Mesendoderm (in vitro differentiated cells): Measurements from ENCODE around the gene DCDC2C.

ENCODE experiments used
- DNase-seq: peaks from one replicate; pipeline ENCODE4 v3.0.0; 2013
- H2AK5ac ChIP-seq: 2 replicates; pipeline ENCODE4 v1.6.1; 2013; ENCODE audit warnings: low read length, inconsistent platforms
- H2BK120ac ChIP-seq: 2 replicates; pipeline ENCODE4 v1.6.1; 2013; ENCODE audit warnings: low read depth, mild to moderate bottlenecking, low read length, moderate library complexity, mixed read lengths
- H2BK15ac ChIP-seq: replicated peaks from 2 replicates; pipeline ENCODE4 v1.6.1; 2013; ENCODE audit warnings: low read depth, mild to moderate bottlenecking, moderate library complexity
- H2BK5ac ChIP-seq: 2 replicates; pipeline ENCODE4 v1.6.1; 2013; ENCODE audit warnings: low read length, inconsistent platforms
- H3K18ac ChIP-seq: 2 replicates; pipeline ENCODE4 v1.6.1; 2013; ENCODE audit warnings: mild to moderate bottlenecking, low read length, mixed read lengths
- H3K23ac ChIP-seq: one replicate; pipeline ENCODE4 v1.6.1; 2013; ENCODE audit warnings: low read length
- H3K27ac ChIP-seq: 2 replicates; pipeline ENCODE4 v1.5.1; 2013; ENCODE audit warnings: low read depth, mild to moderate bottlenecking, inconsistent platforms, low read length, moderate library complexity
- H3K27me3 ChIP-seq: 2 replicates; pipeline ENCODE4 v1.6.1; 2013; ENCODE audit warnings: low read length, control low read depth, mild to moderate bottlenecking, inconsistent platforms; ENCODE audit not compliant: insufficient read depth, poor library complexity
- H3K36me3 ChIP-seq: 2 replicates; pipeline ENCODE4 v1.6.1; 2013; ENCODE audit warnings: low read length, inconsistent platforms; ENCODE audit not compliant: control insufficient read depth, insufficient read depth
- H3K4ac ChIP-seq: one replicate; pipeline ENCODE4 v1.6.1; 2013; ENCODE audit warnings: low read depth, mild to moderate bottlenecking, low read length, moderate library complexity
- H3K4me1 ChIP-seq: 2 replicates; pipeline ENCODE4 v1.6.1; 2013; ENCODE audit warnings: low read depth, low read length, inconsistent platforms; ENCODE audit not compliant: control insufficient read depth
- H3K4me2 ChIP-seq: 2 replicates; pipeline ENCODE4 v1.6.1; 2013; ENCODE audit warnings: low read length
- H3K4me3 ChIP-seq: 2 replicates; pipeline ENCODE4 v1.5.1; 2013; ENCODE audit warnings: mild to moderate bottlenecking, low read length
- H3K56ac ChIP-seq: one replicate; pipeline ENCODE4 v1.6.1; 2013; ENCODE audit warnings: low read length
- H3K79me1 ChIP-seq: 2 replicates; pipeline ENCODE4 v1.6.1; 2013; ENCODE audit warnings: low read length, inconsistent platforms
- H3K79me2 ChIP-seq: 2 replicates; pipeline ENCODE4 v1.6.1; 2013; ENCODE audit warnings: mild to moderate bottlenecking, low read length; ENCODE audit not compliant: control insufficient read depth, insufficient read depth
- H3K9ac ChIP-seq: 2 replicates; pipeline ENCODE4 v1.6.1; 2013; ENCODE audit warnings: low read length, inconsistent platforms
- H4K5ac ChIP-seq: one replicate; pipeline ENCODE4 v1.6.1; 2013; ENCODE audit warnings: low read length
- H4K8ac ChIP-seq: one replicate; pipeline ENCODE4 v1.6.1; 2013; ENCODE audit warnings: low read depth, mild to moderate bottlenecking, control low read depth, low read length, moderate library complexity
- WGBS: extraction: QIAGEN DNeasy Blood & Tissue Kit; methylation state at CpG from one replicate; pipeline ENCODE4 v1.1.7; 2013; ENCODE audit warnings: low lambda C conversion rate, missing lambda C conversion rate; ENCODE audit not compliant: insufficient coverage; ENCODE audit errors: extremely low coverage; 5-methylcytosine and 5-hydroxymethylcytosine counted together

The DCDC2C gene

DNA sequence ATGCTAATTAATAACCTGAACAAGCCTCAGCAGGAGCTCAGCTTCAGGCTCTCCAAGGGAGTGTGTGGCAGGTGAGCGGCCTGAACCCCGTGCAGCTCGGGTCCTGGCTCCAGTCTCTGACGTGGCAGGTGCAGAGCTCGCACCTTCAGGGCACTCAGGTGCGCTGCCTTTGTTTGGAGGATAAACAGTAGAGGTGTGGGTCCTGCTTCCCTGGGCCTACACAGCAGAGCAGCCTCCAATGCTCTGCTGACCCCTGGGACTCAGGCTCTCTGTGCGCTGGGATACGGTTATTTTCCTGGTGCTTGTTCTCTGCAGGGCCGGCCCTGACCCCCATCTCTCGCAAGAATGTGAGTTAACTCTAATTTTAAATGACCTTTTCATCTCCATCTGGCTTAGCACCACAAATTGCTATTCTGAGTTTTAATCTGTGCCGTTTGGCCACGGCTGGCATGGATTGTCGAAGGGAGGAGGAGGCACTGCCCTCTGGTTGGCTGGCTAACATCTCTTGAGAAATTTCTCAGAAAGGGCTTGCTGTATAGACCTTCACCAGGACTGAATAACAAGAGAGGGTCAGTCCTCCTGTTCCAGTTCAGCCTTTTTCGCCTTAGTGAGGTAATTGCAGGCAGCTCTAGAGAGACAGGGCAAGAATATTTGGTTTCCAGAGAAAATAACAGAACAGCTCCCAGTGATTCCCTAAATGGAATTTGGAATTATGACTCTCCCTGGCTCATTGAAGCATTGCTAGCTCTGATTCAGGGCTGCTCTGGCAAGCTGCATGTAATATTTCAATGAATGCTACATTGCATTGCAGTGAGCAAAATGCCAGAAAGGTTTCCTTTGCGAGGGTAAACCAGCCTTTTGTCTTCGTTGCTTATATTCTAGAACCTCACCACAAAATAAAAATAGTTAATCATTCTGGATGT is 161.8 kb downstream of the DCDC2C start:
- H3K36me3 ChIP-seq = no peaks in the 10 kb centered on the region
- H4K5ac ChIP-seq = no peak overlapping the region
- no peak overlapping the region for H2AK5ac ChIP-seq
- no peak overlapping the region for H3K9ac ChIP-seq
- no peak overlapping the region for H2BK15ac ChIP-seq
- no peak overlapping the region for H2BK5ac ChIP-seq
- no peak overlapping the region for H3K56ac ChIP-seq
- no peaks in the 10 kb centered on the region for H3K79me2 ChIP-seq
- H3K79me1 ChIP-seq = no peaks in the 10 kb centered on the region
- no peak overlapping the region for H3K23ac ChIP-seq
- no peaks in the 10 kb centered on the region for H3K27me3 ChIP-seq
- no peak overlapping the region for H3K4me3 ChIP-seq
- WGBS = no CpG with 5 or more reads among the region's 16 CpGs
- no peak overlapping the region for H2BK120ac ChIP-seq
- no peak overlapping the region for H4K8ac ChIP-seq
- no peaks in the 10 kb centered on the region for H3K4me1 ChIP-seq
- H3K18ac ChIP-seq = no peak overlapping the region
- DNase-seq = no peak
- H3K4me2 ChIP-seq = no peak overlapping the region
- H3K4ac ChIP-seq = no peak overlapping the region
- no peak overlapping the region for H3K27ac ChIP-seq

DNA sequence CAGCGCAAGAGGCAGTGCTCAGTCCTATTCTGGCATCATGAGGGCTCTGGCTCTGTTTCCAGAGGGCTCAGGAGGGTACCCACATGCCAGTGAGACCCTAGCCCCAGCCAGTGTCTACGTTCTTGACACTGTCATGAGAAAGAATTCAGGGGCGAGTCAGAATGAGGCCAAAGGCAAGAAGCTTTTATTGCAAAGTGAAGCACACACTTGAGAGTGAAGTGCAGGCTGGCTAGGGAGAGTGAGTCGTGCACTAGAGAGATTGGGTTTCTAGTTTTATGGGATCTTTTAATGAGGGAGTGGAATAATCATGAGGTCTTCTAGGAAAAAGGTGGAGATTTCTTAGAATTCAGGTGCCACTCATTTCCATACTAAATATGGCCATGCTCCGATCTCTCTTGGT is 164.1 kb downstream of the DCDC2C start:
- no peaks in the 10 kb centered on the region for H3K79me1 ChIP-seq
- no peaks in the 10 kb centered on the region for H3K4me1 ChIP-seq
- no CpG with 5 or more reads among the region's 5 CpGs for WGBS
- no peaks in the 10 kb centered on the region for H3K79me2 ChIP-seq
- H3K27ac ChIP-seq = no peak overlapping the region
- no peak overlapping the region for H2AK5ac ChIP-seq
- H2BK15ac ChIP-seq = no peak overlapping the region
- H3K9ac ChIP-seq = no peak overlapping the region
- H4K8ac ChIP-seq = no peak overlapping the region
- no peak for DNase-seq
- H3K23ac ChIP-seq = no peak overlapping the region
- H3K56ac ChIP-seq = no peak overlapping the region
- H4K5ac ChIP-seq = no peak overlapping the region
- H2BK120ac ChIP-seq = no peak overlapping the region
- no peaks in the 10 kb centered on the region for H3K27me3 ChIP-seq
- H3K4ac ChIP-seq = no peak overlapping the region
- no peak overlapping the region for H2BK5ac ChIP-seq
- H3K4me3 ChIP-seq = no peak overlapping the region
- no peak overlapping the region for H3K18ac ChIP-seq
- H3K36me3 ChIP-seq = no peaks in the 10 kb centered on the region
- H3K4me2 ChIP-seq = no peak overlapping the region

DNA sequence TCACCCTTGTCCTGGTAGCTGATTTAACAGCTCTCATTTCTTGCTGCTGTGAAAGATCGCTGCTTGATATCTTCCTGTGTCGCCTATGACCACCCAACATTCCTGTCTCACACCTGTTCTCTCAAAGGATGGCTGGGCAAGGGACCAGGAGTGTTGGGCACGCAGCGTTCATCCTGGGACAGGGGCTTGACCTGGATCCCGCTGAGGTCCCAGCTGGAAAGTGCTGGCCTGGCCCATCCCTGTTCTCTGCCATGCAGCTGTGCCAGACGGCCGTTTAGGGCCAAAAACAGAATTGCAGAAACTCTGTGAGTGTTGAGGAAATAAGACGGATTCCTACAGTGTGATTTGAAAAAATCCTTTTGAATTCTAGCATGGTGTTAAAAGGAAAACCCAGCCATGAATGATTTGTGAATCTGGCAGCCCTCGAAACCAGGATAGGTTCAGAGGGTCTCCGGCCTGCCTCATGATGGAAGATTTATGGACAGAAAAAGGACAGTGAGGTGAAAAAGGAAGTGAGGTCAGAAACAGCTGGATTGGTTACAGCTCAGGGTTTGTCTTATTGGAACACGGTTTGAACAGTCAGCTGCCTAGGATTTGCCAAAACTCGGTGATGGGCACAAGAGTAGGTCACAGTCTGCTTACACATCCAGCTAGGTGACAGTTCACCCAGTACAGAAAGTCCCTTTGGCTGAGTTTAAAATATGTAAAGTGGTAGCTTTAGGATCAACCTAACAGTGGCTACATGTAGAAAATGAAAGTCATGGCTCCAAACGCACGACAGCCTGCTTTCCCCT is 164.8 kb downstream of the DCDC2C start:
- Histone ChIP-seq H3K27ac (no peak overlapping the region), H2AK5ac (no peak overlapping the region), H3K4me3 (no peak overlapping the region), H3K18ac (no peak overlapping the region), H3K4ac (no peak overlapping the region), H2BK120ac (no peak overlapping the region), H4K5ac (no peak overlapping the region), H3K27me3 (no peaks in the 10 kb centered on the region), H3K9ac (no peak overlapping the region), H3K23ac (no peak overlapping the region), H3K36me3 (no peaks in the 10 kb centered on the region), H2BK5ac (no peak overlapping the region), H3K56ac (no peak overlapping the region), H3K4me2 (no peak overlapping the region), H3K79me2 (no peaks in the 10 kb centered on the region), H4K8ac (no peak overlapping the region), H2BK15ac (no peak overlapping the region), H3K4me1 (no peaks in the 10 kb centered on the region), H3K79me1 (no peaks in the 10 kb centered on the region)
- no peak for DNase-seq
- WGBS = no CpG with 5 or more reads among the region's 14 CpGs

DNA sequence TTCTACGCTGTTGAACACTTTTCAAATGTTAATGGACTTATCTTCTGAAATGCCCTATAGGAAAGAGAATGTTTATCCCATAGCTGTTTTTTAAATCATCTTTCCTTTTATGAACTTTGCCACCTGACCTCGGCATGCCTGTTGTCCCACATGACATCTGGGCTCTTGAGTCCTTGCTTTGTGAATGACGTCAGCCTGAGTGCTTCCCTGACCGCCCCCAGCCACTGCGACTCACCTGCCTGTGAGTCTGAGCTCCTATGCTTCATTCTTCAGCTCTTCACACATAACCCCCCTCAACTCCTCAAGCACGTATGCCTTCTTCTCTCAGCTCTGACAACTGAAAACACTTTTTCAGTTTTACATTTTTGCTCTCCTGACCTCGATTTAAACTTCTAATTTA is 166.8 kb downstream of the DCDC2C start:
- H2AK5ac ChIP-seq = no peak overlapping the region
- H3K36me3 ChIP-seq = no peaks in the 10 kb centered on the region
- H3K4me3 ChIP-seq = no peak overlapping the region
- no peak overlapping the region for H2BK120ac ChIP-seq
- no peak overlapping the region for H2BK15ac ChIP-seq
- H3K27me3 ChIP-seq = no peaks in the 10 kb centered on the region
- no peak overlapping the region for H3K4me2 ChIP-seq
- H3K79me1 ChIP-seq = no peaks in the 10 kb centered on the region
- H4K8ac ChIP-seq = no peak overlapping the region
- no peak overlapping the region for H3K56ac ChIP-seq
- H3K4me1 ChIP-seq = no peaks in the 10 kb centered on the region
- H3K79me2 ChIP-seq = no peaks in the 10 kb centered on the region
- H3K9ac ChIP-seq = no peak overlapping the region
- H3K27ac ChIP-seq = no peak overlapping the region
- H2BK5ac ChIP-seq = no peak overlapping the region
- no peak overlapping the region for H3K4ac ChIP-seq
- H3K23ac ChIP-seq = no peak overlapping the region
- no peak overlapping the region for H3K18ac ChIP-seq
- WGBS = no CpG with 5 or more reads among the region's 7 CpGs
- no peak overlapping the region for H4K5ac ChIP-seq
- no peak for DNase-seq

DNA sequence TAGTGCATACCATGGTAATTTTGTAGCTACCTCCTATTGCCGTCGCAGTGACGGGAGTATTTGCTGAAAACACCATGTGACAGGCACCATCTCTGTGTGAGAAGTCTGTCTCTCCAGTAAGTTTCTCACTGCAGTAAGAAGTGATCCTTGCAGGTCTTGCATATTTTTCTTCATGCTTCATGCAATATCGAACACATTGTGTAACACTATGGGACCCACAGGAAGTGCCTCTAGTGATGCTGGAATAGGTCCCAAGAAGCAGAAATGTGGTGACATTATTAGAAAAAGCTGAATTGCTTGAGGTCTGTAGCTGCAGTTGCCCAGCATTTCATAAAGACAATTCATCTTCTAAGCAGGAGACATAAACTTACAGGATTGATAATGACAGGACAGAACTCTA is 167.6 kb downstream of the DCDC2C start:
- Histone ChIP-seq H3K27me3 (no peaks in the 10 kb centered on the region), H4K8ac (no peak overlapping the region), H2AK5ac (no peak overlapping the region), H3K4ac (no peak overlapping the region), H3K36me3 (no peaks in the 10 kb centered on the region), H3K9ac (no peak overlapping the region), H2BK15ac (no peak overlapping the region), H3K79me2 (no peaks in the 10 kb centered on the region), H3K4me2 (no peak overlapping the region), H3K79me1 (no peaks in the 10 kb centered on the region), H3K27ac (no peak overlapping the region), H3K4me1 (no peaks in the 10 kb centered on the region), H3K56ac (no peak overlapping the region), H3K18ac (no peak overlapping the region), H3K4me3 (no peak overlapping the region), H4K5ac (no peak overlapping the region), H3K23ac (no peak overlapping the region), H2BK5ac (no peak overlapping the region), H2BK120ac (no peak overlapping the region)
- no CpG with 5 or more reads among the region's 4 CpGs for WGBS
- DNase-seq = no peak
